22Rv1 (cell line): ENCODE data around the gene SH3PXD2A.

Source experiments
- H3K27ac ChIP-seq: fragments of 450-650 bp; 2 replicates; pipeline ENCODE4 v1.5.1; 2017
- ZFX ChIP-seq: fragments of 450-650 bp; IDR thresholded peaks from 2 replicates; pipeline ENCODE4 v1.6.1; 2017; ENCODE audit warnings: antibody characterized with exemption, borderline replicate concordance
- TF ChIP-seq, protein P1 (sequence below): fragments of 450-650 bp; IDR thresholded peaks from 2 replicates; pipeline ENCODE4 v1.5.1; 2017; ENCODE audit warnings: mild to moderate bottlenecking

Gene SH3PXD2A

DNA sequence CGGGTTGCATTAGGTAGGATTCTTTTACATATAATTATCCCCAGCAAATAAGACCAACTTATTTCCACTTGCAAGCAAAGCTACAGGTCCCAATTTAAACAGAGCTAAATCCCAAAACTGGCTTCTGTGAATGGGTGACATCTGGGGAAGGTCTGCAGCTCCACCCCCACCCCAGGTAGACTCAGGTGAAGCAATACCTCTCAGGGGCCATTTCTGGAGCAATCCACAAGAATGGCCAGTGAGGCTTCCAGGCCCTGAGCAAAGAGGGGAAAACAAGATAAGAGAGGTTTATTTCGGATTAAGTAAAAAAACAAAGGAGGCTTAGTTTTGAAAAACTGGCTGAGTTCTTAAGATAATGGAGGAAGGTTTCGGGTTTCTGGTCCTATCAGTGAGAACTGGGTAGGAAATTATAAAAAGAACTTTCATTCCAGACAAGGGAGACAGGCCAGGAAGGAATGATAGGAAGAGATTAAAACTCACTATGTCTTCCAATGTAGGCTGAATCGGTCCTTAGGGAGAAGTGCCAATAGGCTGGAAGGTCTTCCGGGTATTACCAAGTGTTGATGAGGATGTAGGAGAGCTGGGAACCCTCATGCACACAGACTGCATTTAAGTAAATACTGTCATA is 25.4 kb downstream of the SH3PXD2A start:
- no peak overlapping the region for H3K27ac ChIP-seq
- TF ChIP-seq, protein P1, sequence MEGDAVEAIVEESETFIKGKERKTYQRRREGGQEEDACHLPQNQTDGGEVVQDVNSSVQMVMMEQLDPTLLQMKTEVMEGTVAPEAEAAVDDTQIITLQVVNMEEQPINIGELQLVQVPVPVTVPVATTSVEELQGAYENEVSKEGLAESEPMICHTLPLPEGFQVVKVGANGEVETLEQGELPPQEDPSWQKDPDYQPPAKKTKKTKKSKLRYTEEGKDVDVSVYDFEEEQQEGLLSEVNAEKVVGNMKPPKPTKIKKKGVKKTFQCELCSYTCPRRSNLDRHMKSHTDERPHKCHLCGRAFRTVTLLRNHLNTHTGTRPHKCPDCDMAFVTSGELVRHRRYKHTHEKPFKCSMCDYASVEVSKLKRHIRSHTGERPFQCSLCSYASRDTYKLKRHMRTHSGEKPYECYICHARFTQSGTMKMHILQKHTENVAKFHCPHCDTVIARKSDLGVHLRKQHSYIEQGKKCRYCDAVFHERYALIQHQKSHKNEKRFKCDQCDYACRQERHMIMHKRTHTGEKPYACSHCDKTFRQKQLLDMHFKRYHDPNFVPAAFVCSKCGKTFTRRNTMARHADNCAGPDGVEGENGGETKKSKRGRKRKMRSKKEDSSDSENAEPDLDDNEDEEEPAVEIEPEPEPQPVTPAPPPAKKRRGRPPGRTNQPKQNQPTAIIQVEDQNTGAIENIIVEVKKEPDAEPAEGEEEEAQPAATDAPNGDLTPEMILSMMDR: no peak
- TF ChIP-seq ZFX: no peak

DNA sequence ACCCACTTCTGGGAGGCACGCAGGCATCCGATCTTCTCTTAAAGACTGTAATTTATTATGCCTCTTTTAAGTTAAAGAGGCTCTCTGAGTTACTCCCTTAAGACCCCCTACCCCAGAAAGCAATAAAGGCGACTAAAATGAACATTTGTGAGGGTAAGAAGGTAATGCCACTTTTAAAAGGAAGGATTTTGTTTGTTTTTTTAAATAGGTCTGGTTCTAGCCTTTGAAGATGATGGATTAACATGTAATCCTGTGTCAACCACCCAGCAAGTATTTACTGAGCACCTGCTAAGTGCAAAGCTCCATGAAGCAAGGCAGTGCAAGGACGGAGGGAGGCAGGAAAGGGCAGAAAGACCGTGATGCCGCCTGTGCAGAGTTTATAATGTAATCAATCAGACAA is 26.1 kb downstream of the SH3PXD2A start:
- H3K27ac ChIP-seq: no peak overlapping the region
- TF ChIP-seq, protein P1: no peak
- TF ChIP-seq ZFX: no peak

DNA sequence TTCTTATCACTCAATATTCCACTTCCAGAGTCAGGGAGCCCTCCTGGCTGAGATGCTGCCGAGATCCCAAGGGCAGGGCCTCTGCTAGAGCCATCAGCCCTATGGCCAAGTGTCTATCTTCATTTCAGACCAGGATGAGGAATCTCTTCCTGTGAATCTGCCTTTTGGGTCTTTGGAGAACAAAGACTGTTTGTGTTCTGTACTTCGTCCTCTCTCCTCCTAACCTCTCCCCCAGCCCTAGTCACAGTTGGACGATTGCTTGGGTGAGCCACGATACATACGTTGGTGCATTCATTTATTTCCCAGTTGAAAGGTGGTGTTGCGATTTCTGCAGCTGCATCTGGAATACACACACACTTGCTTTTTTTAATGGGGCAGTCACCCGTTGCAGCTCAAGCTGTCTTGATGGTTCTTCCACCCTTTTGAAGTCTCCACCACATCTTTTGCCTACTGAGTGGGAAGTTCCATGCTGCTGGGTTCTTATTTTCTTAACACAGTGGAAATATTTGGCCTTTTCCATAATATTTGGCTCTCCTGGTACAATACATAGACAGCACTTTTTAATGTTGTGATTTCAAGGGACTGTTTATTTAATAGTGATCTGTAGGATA is 26.7 kb downstream of the SH3PXD2A start:
- no peak for TF ChIP-seq ZFX
- TF ChIP-seq, protein P1: no peak
- no peak overlapping the region for H3K27ac ChIP-seq

DNA sequence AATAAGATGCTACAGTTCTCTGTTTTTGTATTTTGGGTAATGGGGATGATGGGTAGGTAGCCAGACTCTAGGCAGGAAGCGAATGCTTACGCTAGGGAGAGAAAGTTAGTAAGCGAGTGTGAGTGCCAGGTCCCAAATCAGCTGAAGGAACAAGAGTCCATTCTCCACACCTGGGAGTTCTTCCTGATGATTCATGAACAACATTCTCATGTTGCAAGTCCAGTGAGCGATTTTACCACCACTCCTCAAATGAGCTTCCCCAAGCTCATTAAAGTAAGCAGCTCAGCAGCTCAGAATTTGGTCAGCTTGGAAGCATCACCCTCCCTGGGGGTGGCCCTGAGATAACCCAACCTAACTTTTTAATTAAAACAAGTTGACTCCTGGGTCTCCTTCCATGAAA is 27.3 kb downstream of the SH3PXD2A start:
- TF ChIP-seq, protein P1: no peak
- H3K27ac ChIP-seq: no peak overlapping the region

DNA sequence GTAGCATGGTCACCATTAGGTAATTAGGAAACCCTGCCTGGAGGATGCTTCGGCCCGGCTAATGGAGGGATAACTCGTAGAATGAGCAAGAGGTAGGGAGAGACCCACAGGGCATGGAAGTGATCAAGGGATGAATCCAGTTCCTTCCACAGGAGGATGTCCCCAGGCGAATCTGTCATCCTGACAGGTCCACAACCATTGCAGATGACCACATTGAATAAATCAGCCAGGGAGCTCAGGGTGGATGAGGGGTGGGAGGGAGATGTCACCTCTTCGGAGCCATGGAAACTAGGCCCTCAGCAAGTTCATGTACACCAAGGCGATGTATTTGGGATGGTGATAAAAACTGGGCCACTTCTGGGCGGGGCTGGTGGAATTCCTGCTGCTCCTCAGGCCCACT is 28.5 kb downstream of the SH3PXD2A start:
- no peak overlapping the region for H3K27ac ChIP-seq
- TF ChIP-seq ZFX: no peak
- TF ChIP-seq, protein P1: no peak

DNA sequence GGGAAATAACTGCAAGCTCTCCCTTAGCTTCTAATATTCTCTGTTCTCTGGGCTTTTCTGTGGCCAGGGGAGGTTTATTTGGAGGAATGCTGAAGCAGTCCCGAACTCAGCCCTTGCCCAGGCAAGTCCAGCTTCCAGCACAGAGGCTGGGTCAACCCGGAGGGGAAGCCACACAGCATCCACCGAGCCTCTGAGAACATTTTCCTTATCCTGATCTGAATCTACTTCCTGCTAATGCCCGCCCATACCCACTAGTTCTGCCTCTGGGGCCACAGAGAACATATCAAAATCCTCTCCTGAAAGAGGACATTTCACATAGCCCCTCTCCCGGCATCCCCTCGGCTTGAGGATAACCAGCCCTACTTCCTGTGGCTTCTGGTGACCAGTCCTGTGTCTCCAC is 31.1 kb downstream of the SH3PXD2A start:
- TF ChIP-seq, protein P1: no peak
- TF ChIP-seq ZFX: no peak
- H3K27ac ChIP-seq: no peak overlapping the region

DNA sequence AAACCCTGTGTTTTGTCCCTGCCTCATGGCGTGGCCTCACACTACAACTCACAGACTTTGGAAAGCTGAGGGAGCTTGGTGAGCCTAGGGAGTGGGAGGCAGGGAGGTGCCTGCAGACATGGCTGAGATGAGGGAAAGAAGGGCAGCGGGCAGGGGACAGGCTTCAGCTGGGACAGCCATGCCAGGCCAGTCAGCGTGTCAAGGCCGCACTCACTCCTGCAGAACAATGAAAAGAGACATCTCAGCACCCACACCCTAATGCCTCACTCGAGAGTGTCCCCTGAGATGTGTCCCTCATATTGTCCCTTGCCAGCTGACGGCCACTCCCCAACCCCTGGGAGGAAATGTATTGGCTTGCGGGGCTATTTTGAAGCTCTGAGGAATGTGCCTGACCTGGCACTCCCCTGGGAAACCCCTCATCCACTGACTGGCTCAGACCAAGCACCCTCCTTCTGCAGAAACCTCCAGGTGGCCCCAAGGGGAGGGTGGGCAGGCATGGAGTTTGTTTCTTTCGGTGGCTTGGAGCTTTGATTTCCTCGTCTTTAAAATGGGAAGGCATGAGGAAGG is 31.6 kb downstream of the SH3PXD2A start:
- no peak for TF ChIP-seq ZFX
- TF ChIP-seq, protein P1: no peak
- no peak overlapping the region for H3K27ac ChIP-seq
